Peyer's patch (tissue), 4 donors: ENCODE results near the gene ANKRD37. TPM values are rescaled to one million over a fixed set of nuclear protein-coding genes. Genes with fewer than 3 reads are reported as not detected.

Source experiments
- DNase-seq, 3 donors: peaks; one replicate each; pipeline ENCODE4 v3.0.0-alpha.2; 2017 to 2019
- H3K27ac ChIP-seq, 4 donors: fragments of 200-600 bp; sonication (generic); one replicate each; pipeline ENCODE4 v1.5.1; 2016 to 2019
- H3K27me3 ChIP-seq, 2 donors: fragments of 200-600 bp; sonication (generic); one replicate each; pipeline ENCODE4 v1.5.1; 2019
- H3K36me3 ChIP-seq, 3 donors: fragments of 200-600 bp; sonication (generic); one replicate each; pipeline ENCODE4 v1.5.1; 2016 to 2019
- H3K4me1 ChIP-seq, 4 donors: fragments of 200-600 bp; sonication (generic); one replicate each; pipeline ENCODE4 v1.5.1; 2016 to 2019
- H3K4me3 ChIP-seq, 4 donors: fragments of 200-600 bp; sonication (generic); 1 replicate in 3 of 4; 2 replicates in 1 of 4; pipeline ENCODE4 v1.5.1; 2016 to 2019; ENCODE audit warnings: mild to moderate bottlenecking in 1 of 4
- H3K9me3 ChIP-seq, 4 donors: fragments of 200-600 bp; sonication (generic); one replicate each; pipeline ENCODE4 v1.5.1; 2016 to 2019; ENCODE audit warnings: mild to moderate bottlenecking in 1 of 4
- POLR2A ChIP-seq, 2 donors: fragments of 450-650 bp; IDR thresholded peaks; one replicate each; pipeline ENCODE4 v1.5.1; 2017; ENCODE audit warnings: antibody characterized with exemption in 2 of 2, mild to moderate bottlenecking in 2 of 2, moderate library complexity in 2 of 2
- total RNA-seq, 4 donors: library from RNA; depleted of rRNA; stranded (reverse); fragments of >200 nt; gene quantifications; one replicate each; pipeline ENCODE4 v1.1.0, GENCODE V29; 2016
- TF ChIP-seq, protein P1 (sequence below), 6 experiments: fragments of 450-650 bp in 4 of 6; fragments of 200-600 bp in 2 of 6; sonication (generic) in 1 of 6; IDR thresholded peaks; one replicate each; pipeline ENCODE4 v1.5.1; 2017 to 2019; ENCODE audit warnings: antibody characterized with exemption in 6 of 6, mild to moderate bottlenecking in 3 of 6, moderate library complexity in 1 of 6

Gene ANKRD37
- total RNA-seq, 4 donors from 2014 or later: 1.4 to 12.6 (median 8.7) TPM; not detected in 1

DNA sequence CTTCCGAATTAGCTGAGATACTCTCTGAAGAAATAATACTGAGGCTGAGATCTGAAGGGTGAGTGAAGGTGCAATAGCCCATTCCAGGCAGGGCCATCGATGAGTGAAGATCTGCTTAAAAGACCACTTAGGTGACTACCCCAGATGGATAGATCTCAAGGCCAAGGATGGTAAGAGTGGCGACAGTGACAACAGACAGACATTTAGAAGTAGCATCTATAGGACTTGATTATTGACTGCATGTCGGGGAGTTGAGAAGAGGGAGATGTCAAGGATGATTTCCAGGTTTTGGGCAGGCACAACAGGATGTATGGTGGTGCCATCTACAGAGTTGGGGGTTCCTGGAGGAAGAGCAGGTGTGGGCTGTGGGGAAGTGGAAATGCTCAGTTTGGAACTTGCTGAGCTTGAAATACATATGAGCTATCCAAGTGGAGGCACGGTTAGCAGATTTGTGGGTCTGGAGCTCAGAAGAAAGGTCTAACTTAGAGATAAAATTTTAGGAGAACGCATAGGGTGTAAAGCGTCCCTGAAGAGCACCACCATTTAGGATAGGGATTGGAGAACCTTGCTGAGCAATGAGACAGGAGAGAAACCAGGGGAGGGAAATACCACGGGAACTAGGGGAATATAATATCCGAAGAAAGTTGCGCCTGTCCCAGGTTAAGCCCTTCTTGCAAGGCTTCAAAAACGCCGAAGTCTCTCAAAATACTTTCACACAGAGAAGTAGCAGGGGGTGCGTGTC is 28.4 kb downstream of the ANKRD37 start:
- H3K9me3 ChIP-seq: no peaks in the 10 kb centered on the region
- H3K4me1 ChIP-seq: peaks cover 0 to 7% (median 2%) of the 10 kb centered on the region in 4 donors
- DNase-seq: no peak

GRCh38 chr4:185425647-185426352 is 29.2 kb downstream of the ANKRD37 start, which contains the start of gene UFSP2:
TSS of gene UFSP2 (minus strand) at chr4:185425964. CDS start at chr4:185425868, 96 bp downstream.
- peak within 1 kb of the TSS; percentile 88 to 90 (median 89) for H3K27ac ChIP-seq
- H3K4me1 ChIP-seq: peaks cover 0 to 7% (median 2%) of the 10 kb centered on the region in 4 donors
- TF ChIP-seq, protein P1, sequence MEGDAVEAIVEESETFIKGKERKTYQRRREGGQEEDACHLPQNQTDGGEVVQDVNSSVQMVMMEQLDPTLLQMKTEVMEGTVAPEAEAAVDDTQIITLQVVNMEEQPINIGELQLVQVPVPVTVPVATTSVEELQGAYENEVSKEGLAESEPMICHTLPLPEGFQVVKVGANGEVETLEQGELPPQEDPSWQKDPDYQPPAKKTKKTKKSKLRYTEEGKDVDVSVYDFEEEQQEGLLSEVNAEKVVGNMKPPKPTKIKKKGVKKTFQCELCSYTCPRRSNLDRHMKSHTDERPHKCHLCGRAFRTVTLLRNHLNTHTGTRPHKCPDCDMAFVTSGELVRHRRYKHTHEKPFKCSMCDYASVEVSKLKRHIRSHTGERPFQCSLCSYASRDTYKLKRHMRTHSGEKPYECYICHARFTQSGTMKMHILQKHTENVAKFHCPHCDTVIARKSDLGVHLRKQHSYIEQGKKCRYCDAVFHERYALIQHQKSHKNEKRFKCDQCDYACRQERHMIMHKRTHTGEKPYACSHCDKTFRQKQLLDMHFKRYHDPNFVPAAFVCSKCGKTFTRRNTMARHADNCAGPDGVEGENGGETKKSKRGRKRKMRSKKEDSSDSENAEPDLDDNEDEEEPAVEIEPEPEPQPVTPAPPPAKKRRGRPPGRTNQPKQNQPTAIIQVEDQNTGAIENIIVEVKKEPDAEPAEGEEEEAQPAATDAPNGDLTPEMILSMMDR (IDR thresholded peaks at IDR 0.05): no peak
- TF ChIP-seq POLR2A (IDR thresholded peaks at IDR 0.05): peak; percentile 56 to 67
- H3K27me3 ChIP-seq: no peaks in the 10 kb centered on the region
- peaks cover 0 to 4% (median 0%) of the 10 kb centered on the region in 3 donors for H3K36me3 ChIP-seq
- H3K9me3 ChIP-seq: no peaks in the 10 kb centered on the region
- peak within 1 kb of the TSS; percentile 60 to 86 (median 72) for H3K4me3 ChIP-seq
- DNase-seq: peak; percentile 91 to 96 (median 95)

More for the DNA sequence above, 28.4 kb downstream of the ANKRD37 start:
- H3K27ac ChIP-seq: peak overlapping the region; percentile 88 to 90 (median 89)
- peaks cover 0 to 4% (median 0%) of the 10 kb centered on the region in 3 donors for H3K36me3 ChIP-seq
- peak overlapping the region; percentile 60 to 86 (median 72) for H3K4me3 ChIP-seq
- H3K27me3 ChIP-seq: no peaks in the 10 kb centered on the region
- TF ChIP-seq, protein P1 (IDR thresholded peaks at IDR 0.05): no peak
- TF ChIP-seq POLR2A (IDR thresholded peaks at IDR 0.05): no peak

GRCh38 chr4:185426960-185427688 is 30.5 kb downstream of the ANKRD37 start:
- no peak overlapping the region for H3K27ac ChIP-seq
- no peak for TF ChIP-seq POLR2A (IDR thresholded peaks at IDR 0.05)
- TF ChIP-seq, protein P1 (IDR thresholded peaks at IDR 0.05): no peak
- no peak overlapping the region for H3K4me3 ChIP-seq
- H3K4me1 ChIP-seq: peaks cover 0 to 7% (median 2%) of the 10 kb centered on the region in 4 donors
- H3K9me3 ChIP-seq: no peaks in the 10 kb centered on the region
- DNase-seq: no peak
- H3K27me3 ChIP-seq: no peaks in the 10 kb centered on the region
- no peaks in the 10 kb centered on the region for H3K36me3 ChIP-seq

GRCh38 chr4:185429660-185430059 is 33.0 kb downstream of the ANKRD37 start:
- H3K4me1 ChIP-seq: peaks cover 0 to 7% (median 2%) of the 10 kb centered on the region in 4 donors

DNA sequence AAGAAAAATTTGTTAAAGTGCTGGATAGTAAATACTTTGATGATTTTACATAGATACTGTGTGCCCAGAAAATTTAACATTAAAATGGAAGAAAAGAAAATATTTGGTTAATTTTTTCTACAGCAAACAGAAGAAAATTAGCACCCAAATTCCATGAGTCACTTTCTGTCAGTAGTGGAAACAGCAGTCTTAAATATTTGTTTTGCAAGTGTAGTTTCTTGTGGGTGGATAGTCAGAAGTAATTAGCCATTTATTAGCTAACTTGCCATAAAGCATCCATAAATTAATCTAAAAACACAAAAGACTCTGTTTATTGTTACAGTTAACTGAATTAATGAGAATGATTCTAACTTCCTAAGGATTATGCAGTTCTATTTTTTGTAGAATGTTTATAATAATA is 38.8 kb downstream of the ANKRD37 start:
- no peaks in the 10 kb centered on the region for H3K27me3 ChIP-seq
- no peaks in the 10 kb centered on the region for H3K4me1 ChIP-seq
- no peaks in the 10 kb centered on the region for H3K36me3 ChIP-seq
- TF ChIP-seq POLR2A (IDR thresholded peaks at IDR 0.05): no peak
- TF ChIP-seq, protein P1 (IDR thresholded peaks at IDR 0.05): no peak
- DNase-seq: no peak
- no peak overlapping the region for H3K4me3 ChIP-seq
- H3K9me3 ChIP-seq: no peaks in the 10 kb centered on the region
- H3K27ac ChIP-seq: no peak overlapping the region

More at GRCh38 chr4:185429660-185430059, 33.0 kb downstream of the ANKRD37 start:
- Histone ChIP-seq H3K36me3 (no peaks in the 10 kb centered on the region), H3K27me3 (no peaks in the 10 kb centered on the region), H3K9me3 (no peaks in the 10 kb centered on the region), H3K4me3 (no peak overlapping the region), H3K27ac (no peak overlapping the region)
- TF ChIP-seq, protein P1 (IDR thresholded peaks at IDR 0.05): no peak
- no peak for TF ChIP-seq POLR2A (IDR thresholded peaks at IDR 0.05)
- no peak for DNase-seq
